HEK293T (cell line): ENCODE results near the gene PITHD1.

Experiments
- CTCF ChIA-PET: fragments of 350-600 bp; formaldehyde crosslinking; extraction: SDS; loops from one replicate; lab custom pipeline; 2021; ENCODE audit warnings: antibody characterized with exemption, inconsistent platforms; lab: Yijun Ruan, JAX
- POLR2A ChIA-PET: fragments of 350-600 bp; formaldehyde crosslinking; extraction: SDS; loops from one replicate; lab custom pipeline; 2020; ENCODE audit warnings: antibody characterized with exemption, inconsistent platforms; lab: Yijun Ruan, JAX
- DNase-seq: peaks from one replicate; pipeline ENCODE4 v3.0.0; 2012; ENCODE audit warnings: mixed read lengths; ENCODE audit errors: extremely low spot score
- ARNT ChIP-seq: fragments of 450-650 bp; IDR thresholded peaks from 2 replicates; pipeline ENCODE4 v1.6.1; 2017; ENCODE audit warnings: mild to moderate bottlenecking
- BHLHE40 ChIP-seq: fragments of 450-650 bp; IDR thresholded peaks from 2 replicates; pipeline ENCODE4 v1.6.1; 2016; ENCODE audit warnings: mild to moderate bottlenecking, moderate library complexity, borderline replicate concordance
- CTBP1 ChIP-seq: fragments of 450-650 bp; IDR thresholded peaks from 2 replicates; pipeline ENCODE4 v1.6.1; 2016; ENCODE audit warnings: borderline replicate concordance
- ELF4 ChIP-seq: fragments of 450-650 bp; IDR thresholded peaks from 2 replicates; pipeline ENCODE4 v1.6.1; 2017; ENCODE audit warnings: antibody characterized with exemption
- FOXA1 ChIP-seq: fragments of 450-650 bp; IDR thresholded peaks from 2 replicates; pipeline ENCODE4 v1.6.1; 2016; ENCODE audit warnings: mild to moderate bottlenecking
- FOXK2 ChIP-seq: fragments of 450-650 bp; IDR thresholded peaks from 2 replicates; pipeline ENCODE4 v1.6.1; 2016; ENCODE audit warnings: mild to moderate bottlenecking
- FOXM1 ChIP-seq: fragments of 450-650 bp; IDR thresholded peaks from 2 replicates; pipeline ENCODE4 v1.6.1; 2017; ENCODE audit warnings: mild to moderate bottlenecking, borderline replicate concordance
- HDGF ChIP-seq: fragments of 450-650 bp; IDR thresholded peaks from 2 replicates; pipeline ENCODE4 v1.6.1; 2017; ENCODE audit warnings: antibody characterized with exemption, borderline replicate concordance
- L3MBTL2 ChIP-seq: fragments of 450-650 bp; conservative IDR thresholded peaks from 2 replicates; pipeline ENCODE4 v1.6.1; 2016; ENCODE audit warnings: mild to moderate bottlenecking
- LEF1 ChIP-seq: fragments of 450-650 bp; IDR thresholded peaks from 2 replicates; pipeline ENCODE4 v1.6.1; 2017; ENCODE audit warnings: mild to moderate bottlenecking, borderline replicate concordance
- NFRKB ChIP-seq: fragments of 450-650 bp; IDR thresholded peaks from 2 replicates; pipeline ENCODE4 v1.6.1; 2016; ENCODE audit warnings: mild to moderate bottlenecking, moderate library complexity
- SP1 ChIP-seq: fragments of 450-650 bp; IDR thresholded peaks from 2 replicates; pipeline ENCODE4 v1.6.1; 2017
- SUZ12 ChIP-seq: fragments of 450-650 bp; IDR thresholded peaks from 2 replicates; pipeline ENCODE4 v1.6.1; 2016; ENCODE audit warnings: mild to moderate bottlenecking
- TARDBP ChIP-seq: fragments of 450-650 bp; IDR thresholded peaks from 2 replicates; pipeline ENCODE4 v1.6.1; 2016
- ZNF384 ChIP-seq: fragments of 450-650 bp; IDR thresholded peaks from 2 replicates; pipeline ENCODE4 v1.6.1; 2016
- TF ChIP-seq, protein P1 (sequence below): fragments of 450-650 bp; IDR thresholded peaks from 2 replicates; pipeline ENCODE4 v1.6.1; 2016

The PITHD1 gene

GRCh38 chr1:23803674-23804073 lies 25.5 kb downstream of the PITHD1 start:
- ChIA-PET POLR2A (no interaction called here), CTCF (interaction anchor here (1.9 kb wide), 1 partner anchor 32 kb away, joined by 5 read pairs; no protein-coding TSS in a partner anchor)
- DNase-seq: no peak
- TF ChIP-seq BHLHE40 (no peak), L3MBTL2 (no peak), LEF1 (no peak), NFRKB (no peak), FOXM1 (no peak), ELF4 (no peak), FOXA1 (no peak), SP1 (no peak)
- TF ChIP-seq, protein P1, sequence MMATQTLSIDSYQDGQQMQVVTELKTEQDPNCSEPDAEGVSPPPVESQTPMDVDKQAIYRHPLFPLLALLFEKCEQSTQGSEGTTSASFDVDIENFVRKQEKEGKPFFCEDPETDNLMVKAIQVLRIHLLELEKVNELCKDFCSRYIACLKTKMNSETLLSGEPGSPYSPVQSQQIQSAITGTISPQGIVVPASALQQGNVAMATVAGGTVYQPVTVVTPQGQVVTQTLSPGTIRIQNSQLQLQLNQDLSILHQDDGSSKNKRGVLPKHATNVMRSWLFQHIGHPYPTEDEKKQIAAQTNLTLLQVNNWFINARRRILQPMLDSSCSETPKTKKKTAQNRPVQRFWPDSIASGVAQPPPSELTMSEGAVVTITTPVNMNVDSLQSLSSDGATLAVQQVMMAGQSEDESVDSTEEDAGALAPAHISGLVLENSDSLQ: no peak

GRCh38 chr1:23804183-23804835 lies 26.1 kb downstream of the PITHD1 start:
- POLR2A ChIA-PET: no interaction called here
- TF ChIP-seq BHLHE40: no peak
- TF ChIP-seq FOXK2: no peak
- no peak for TF ChIP-seq TARDBP
- no peak for TF ChIP-seq NFRKB
- no peak for TF ChIP-seq ARNT
- no peak for TF ChIP-seq SUZ12
- no peak for TF ChIP-seq HDGF
- TF ChIP-seq FOXM1: no peak
- no peak for TF ChIP-seq SP1
- TF ChIP-seq L3MBTL2: no peak
- TF ChIP-seq LEF1: no peak
- TF ChIP-seq, protein P1: no peak
- CTCF ChIA-PET: interaction anchor here (0.6 to 1.9 kb wide), 2 partner anchors 10 to 33 kb away, joined by 3 to 5 read pairs; no protein-coding TSS in a partner anchor
- no peak for DNase-seq

- DNase-seq: no peak
- POLR2A ChIA-PET: interaction anchor here (1.2 kb wide), 1 partner anchor 27 kb away, joined by 4 read pairs; the partner anchor contains the start of gene PITHD1
- TF ChIP-seq TARDBP: no peak
- TF ChIP-seq FOXM1: no peak
- TF ChIP-seq CTBP1: no peak
- TF ChIP-seq FOXA1: no peak
- TF ChIP-seq SUZ12: no peak
- CTCF ChIA-PET: interaction anchor here (0.6 to 0.9 kb wide), 2 partner anchors 9 to 111 kb away, joined by 3 to 4 read pairs; no protein-coding TSS in a partner anchor
These were observed 26.8 kb downstream of the PITHD1 start for GRCh38 chr1:23805025-23805424.

- DNase-seq: no peak
- POLR2A ChIA-PET: interaction anchor here (1.2 kb wide), 1 partner anchor 28 kb away, joined by 4 read pairs; the partner anchor contains the start of gene PITHD1
- CTCF ChIA-PET: no interaction called here
- TF ChIP-seq SUZ12 (no peak), ZNF384 (no peak), HDGF (no peak), FOXM1 (no peak), SP1 (no peak), ARNT (no peak), TARDBP (no peak), BHLHE40 (no peak), LEF1 (no peak), FOXA1 (no peak), NFRKB (no peak), CTBP1 (no peak), ELF4 (no peak), L3MBTL2 (no peak), FOXK2 (no peak)
- TF ChIP-seq, protein P1: no peak
These were observed 28.1 kb downstream of the PITHD1 start for GRCh38 chr1:23806280-23806679.

DNA sequence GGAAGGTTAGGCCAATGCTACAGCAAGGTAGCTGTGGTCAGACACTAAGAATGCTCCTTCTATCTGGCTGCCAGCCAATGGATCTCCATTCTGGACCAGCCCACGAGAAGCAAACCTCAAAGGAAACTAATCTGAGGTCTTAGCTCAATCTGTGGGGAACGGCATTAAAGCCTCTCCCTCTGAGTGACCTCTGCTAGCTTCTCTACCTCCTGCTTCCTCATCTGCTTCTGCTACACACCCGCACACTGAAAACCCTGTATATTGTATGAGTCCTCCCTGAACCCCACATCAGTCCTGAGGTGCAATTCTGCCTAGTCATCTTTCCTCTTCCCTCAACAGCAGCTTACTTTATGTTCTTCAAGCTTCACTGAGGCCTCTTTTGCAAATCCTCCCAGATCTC lies 29.2 kb downstream of the PITHD1 start:
- CTCF ChIA-PET: interaction anchor here (0.6 kb wide), 1 partner anchor 142 kb away, joined by 4 read pairs; no protein-coding TSS in a partner anchor
- DNase-seq: no peak
- TF ChIP-seq BHLHE40: no peak
- TF ChIP-seq TARDBP: no peak
- no peak for TF ChIP-seq FOXA1
- TF ChIP-seq ELF4: no peak
- TF ChIP-seq L3MBTL2: no peak
- TF ChIP-seq, protein P1: no peak
- TF ChIP-seq SP1: no peak
- POLR2A ChIA-PET: no interaction called here

- CTCF ChIA-PET: interaction anchor here (1.0 to 1.8 kb wide), 5 partner anchors 9 to 107 kb away, joined by 3 to 12 read pairs (median 5); partner anchors contain the start of gene HMGCL
- peak; percentile 83 for DNase-seq
- POLR2A ChIA-PET: interaction anchor here (1.4 to 2.3 kb wide), 3 partner anchors 9 to 32 kb away, joined by 3 to 14 read pairs (median 5); partner anchors contain the start of genes GALE, HMGCL and PITHD1
- TF ChIP-seq ZNF384: no peak
- TF ChIP-seq LEF1: peak; percentile 98
These were observed 31.5 kb downstream of the PITHD1 start for GRCh38 chr1:23809751-23810171.
